WTC11 (cell line): ENCODE measurements around the gene DCP1B.

Experiments
- ELF4 ChIP-seq: sonication (generic); formaldehyde crosslinking; IDR thresholded peaks from 2 replicates; pipeline ENCODE4 v1.8.1; 2022; ENCODE audit warnings: low read depth, mild to moderate bottlenecking, moderate library complexity, missing genetic modification reagents
- JUN ChIP-seq: sonication (generic); formaldehyde crosslinking; IDR thresholded peaks from 2 replicates; pipeline ENCODE4 v1.8.0; 2023; ENCODE audit warnings: mild to moderate bottlenecking, missing genetic modification reagents
- NFE2L1 ChIP-seq: sonication (generic); formaldehyde crosslinking; IDR thresholded peaks from 2 replicates; pipeline ENCODE4 v1.8.1; 2023; ENCODE audit warnings: missing genetic modification reagents
- NR2C2 ChIP-seq: sonication (generic); formaldehyde crosslinking; IDR thresholded peaks from 2 replicates; pipeline ENCODE4 v1.8.0; 2022; ENCODE audit warnings: mild to moderate bottlenecking, missing genetic modification reagents
- ZNF416 ChIP-seq: fragments of 250-450 bp; sonication (Bioruptor Pico); IDR thresholded peaks from 2 replicates; pipeline ENCODE4 v1.9.0; 2021; ENCODE audit warnings: mild to moderate bottlenecking, inconsistent platforms
- ZNF423 ChIP-seq: fragments of 250-450 bp; sonication (Bioruptor Pico); IDR thresholded peaks from 2 replicates; pipeline ENCODE4 v2.1.2; 2022; ENCODE audit warnings: mild to moderate bottlenecking, moderate library complexity
- TF ChIP-seq, protein P1 (sequence below): fragments of 200-600 bp; IDR thresholded peaks from 2 replicates; pipeline ENCODE4 v1.8.0; 2022; ENCODE audit warnings: antibody characterized with exemption
- TF ChIP-seq, protein P2 (sequence below): sonication (generic); formaldehyde crosslinking; IDR thresholded peaks from 2 replicates; pipeline ENCODE4 v1.8.0; 2022; ENCODE audit warnings: mild to moderate bottlenecking, missing genetic modification reagents
- TF ChIP-seq, protein P3 (sequence below): sonication (generic); formaldehyde crosslinking; IDR thresholded peaks from 2 replicates; pipeline ENCODE4 v1.8.1; 2022; ENCODE audit warnings: missing genetic modification reagents, borderline replicate concordance
- TF ChIP-seq, protein P4 (sequence below): sonication (generic); formaldehyde crosslinking; IDR thresholded peaks from 2 replicates; pipeline ENCODE4 v1.8.1; 2023; ENCODE audit warnings: mild to moderate bottlenecking, moderate library complexity, missing genetic modification reagents

DNA sequence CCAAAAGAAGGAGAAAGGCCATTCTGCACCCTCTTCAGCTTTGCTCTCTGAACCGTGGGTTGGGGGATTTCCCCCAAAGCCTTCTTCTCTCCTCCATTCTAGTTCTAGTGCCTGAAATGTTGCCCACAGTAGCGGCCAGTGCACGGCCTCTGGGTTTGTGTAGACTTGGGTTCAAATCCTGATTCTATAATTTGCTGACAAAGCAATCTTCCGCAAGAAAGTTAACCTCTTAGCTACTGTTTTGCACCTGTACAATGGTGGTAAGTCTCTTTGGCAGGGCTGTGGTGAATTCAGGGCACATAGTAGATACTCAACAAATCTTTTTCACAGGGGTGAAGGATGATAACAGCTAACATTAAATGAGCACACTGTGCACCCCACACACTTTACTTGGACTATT lies 42.7 kb upstream of the DCP1B start:
- TF ChIP-seq, protein P1, sequence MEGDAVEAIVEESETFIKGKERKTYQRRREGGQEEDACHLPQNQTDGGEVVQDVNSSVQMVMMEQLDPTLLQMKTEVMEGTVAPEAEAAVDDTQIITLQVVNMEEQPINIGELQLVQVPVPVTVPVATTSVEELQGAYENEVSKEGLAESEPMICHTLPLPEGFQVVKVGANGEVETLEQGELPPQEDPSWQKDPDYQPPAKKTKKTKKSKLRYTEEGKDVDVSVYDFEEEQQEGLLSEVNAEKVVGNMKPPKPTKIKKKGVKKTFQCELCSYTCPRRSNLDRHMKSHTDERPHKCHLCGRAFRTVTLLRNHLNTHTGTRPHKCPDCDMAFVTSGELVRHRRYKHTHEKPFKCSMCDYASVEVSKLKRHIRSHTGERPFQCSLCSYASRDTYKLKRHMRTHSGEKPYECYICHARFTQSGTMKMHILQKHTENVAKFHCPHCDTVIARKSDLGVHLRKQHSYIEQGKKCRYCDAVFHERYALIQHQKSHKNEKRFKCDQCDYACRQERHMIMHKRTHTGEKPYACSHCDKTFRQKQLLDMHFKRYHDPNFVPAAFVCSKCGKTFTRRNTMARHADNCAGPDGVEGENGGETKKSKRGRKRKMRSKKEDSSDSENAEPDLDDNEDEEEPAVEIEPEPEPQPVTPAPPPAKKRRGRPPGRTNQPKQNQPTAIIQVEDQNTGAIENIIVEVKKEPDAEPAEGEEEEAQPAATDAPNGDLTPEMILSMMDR, result no peak
- TF ChIP-seq ELF4 (CRISPR knock-in tag) (no peak), NR2C2 (CRISPR knock-in tag) (no peak), NFE2L1 (no peak), ZNF416 (CRISPR knock-in tag) (no peak), JUN (CRISPR knock-in tag) (no peak), ZNF423 (CRISPR knock-in tag) (no peak)
- TF ChIP-seq, protein P2, sequence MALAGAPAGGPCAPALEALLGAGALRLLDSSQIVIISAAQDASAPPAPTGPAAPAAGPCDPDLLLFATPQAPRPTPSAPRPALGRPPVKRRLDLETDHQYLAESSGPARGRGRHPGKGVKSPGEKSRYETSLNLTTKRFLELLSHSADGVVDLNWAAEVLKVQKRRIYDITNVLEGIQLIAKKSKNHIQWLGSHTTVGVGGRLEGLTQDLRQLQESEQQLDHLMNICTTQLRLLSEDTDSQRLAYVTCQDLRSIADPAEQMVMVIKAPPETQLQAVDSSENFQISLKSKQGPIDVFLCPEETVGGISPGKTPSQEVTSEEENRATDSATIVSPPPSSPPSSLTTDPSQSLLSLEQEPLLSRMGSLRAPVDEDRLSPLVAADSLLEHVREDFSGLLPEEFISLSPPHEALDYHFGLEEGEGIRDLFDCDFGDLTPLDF (CRISPR knock-in tag), result no peak
- TF ChIP-seq, protein P3, sequence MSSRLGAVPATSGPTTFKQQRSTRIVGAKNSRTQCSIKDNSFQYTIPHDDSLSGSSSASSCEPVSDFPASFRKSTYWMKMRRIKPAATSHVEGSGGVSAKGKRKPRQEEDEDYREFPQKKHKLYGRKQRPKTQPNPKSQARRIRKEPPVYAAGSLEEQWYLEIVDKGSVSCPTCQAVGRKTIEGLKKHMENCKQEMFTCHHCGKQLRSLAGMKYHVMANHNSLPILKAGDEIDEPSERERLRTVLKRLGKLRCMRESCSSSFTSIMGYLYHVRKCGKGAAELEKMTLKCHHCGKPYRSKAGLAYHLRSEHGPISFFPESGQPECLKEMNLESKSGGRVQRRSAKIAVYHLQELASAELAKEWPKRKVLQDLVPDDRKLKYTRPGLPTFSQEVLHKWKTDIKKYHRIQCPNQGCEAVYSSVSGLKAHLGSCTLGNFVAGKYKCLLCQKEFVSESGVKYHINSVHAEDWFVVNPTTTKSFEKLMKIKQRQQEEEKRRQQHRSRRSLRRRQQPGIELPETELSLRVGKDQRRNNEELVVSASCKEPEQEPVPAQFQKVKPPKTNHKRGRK (CRISPR knock-in tag), result no peak
- TF ChIP-seq, protein P4, sequence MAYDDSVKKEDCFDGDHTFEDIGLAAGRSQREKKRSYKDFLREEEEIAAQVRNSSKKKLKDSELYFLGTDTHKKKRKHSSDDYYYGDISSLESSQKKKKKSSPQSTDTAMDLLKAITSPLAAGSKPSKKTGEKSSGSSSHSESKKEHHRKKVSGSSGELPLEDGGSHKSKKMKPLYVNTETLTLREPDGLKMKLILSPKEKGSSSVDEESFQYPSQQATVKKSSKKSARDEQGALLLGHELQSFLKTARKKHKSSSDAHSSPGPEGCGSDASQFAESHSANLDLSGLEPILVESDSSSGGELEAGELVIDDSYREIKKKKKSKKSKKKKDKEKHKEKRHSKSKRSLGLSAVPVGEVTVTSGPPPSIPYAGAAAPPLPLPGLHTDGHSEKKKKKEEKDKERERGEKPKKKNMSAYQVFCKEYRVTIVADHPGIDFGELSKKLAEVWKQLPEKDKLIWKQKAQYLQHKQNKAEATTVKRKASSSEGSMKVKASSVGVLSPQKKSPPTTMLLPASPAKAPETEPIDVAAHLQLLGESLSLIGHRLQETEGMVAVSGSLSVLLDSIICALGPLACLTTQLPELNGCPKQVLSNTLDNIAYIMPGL, result no peak
